ENCODE data around the gene RPS16. TPM values are rescaled to one million over a fixed set of nuclear protein-coding genes. Genes with fewer than 3 reads are reported as not detected.
A peak's percentile ranks its signal among the peaks of the same experiment; 100 is the strongest.

The RPS16 gene
- total and polyA plus RNA-seq, 2 experiments from 2014 or later = 207 to 1,901 TPM

DNA sequence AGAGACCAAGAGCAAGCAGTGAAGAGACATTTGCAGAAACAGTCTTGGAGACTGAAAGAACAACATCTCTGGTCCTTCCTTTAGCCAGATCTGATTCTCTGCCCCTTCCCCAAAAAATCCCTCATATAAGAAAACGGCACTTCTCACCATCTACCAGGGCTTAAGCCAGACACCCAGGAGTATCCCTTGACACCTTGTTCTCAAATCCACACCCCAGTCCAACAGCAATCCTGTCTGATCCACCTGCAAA, 25.0 kb downstream of the RPS16 start:
- Histone ChIP-seq H3K79me2 (replicated peaks; ENCODE audit: insufficient read depth) (peaks cover 38% of the 10 kb centered on the region), H3K36me3 (ENCODE audit: insufficient read depth) (no peaks in the 10 kb centered on the region), H3K4me1 (ENCODE audit: insufficient read depth) (peaks cover 47% of the 10 kb centered on the region), H3K27ac (ENCODE audit: low read depth) (peak overlapping the region; percentile 93), H3K27me3 (ENCODE audit: insufficient read depth) (no peaks in the 10 kb centered on the region), H2AFZ (no peak overlapping the region), H3K4me3 (peak overlapping the region; percentile 99), H4K20me1 (replicated peaks; ENCODE audit: insufficient read depth) (peaks cover 15% of the 10 kb centered on the region; the same call in 1 of the 2 replicates), H3K4me2 (peak overlapping the region; percentile 91), H3K9me2 (ENCODE audit: insufficient read depth) (no peaks in the 10 kb centered on the region), H3F3A (replicated peaks; ENCODE audit: low read depth) (peaks cover 33% of the 10 kb centered on the region)
- H3K9me3 Mint-ChIP-seq = peaks cover 4% of the 10 kb centered on the region; the same call in 2 of the 3 replicates
- H3K36me3 Mint-ChIP-seq (ENCODE audit: low read depth) = peaks cover 32% of the 10 kb centered on the region
- H3K27me3 Mint-ChIP-seq (ENCODE audit: insufficient read depth, low read depth, poor library complexity) = peaks cover 49% of the 10 kb centered on the region
- ATAC-seq = no peak
- DNase-seq (ENCODE audit: low spot score) = no peak
- H3K4me1 Mint-ChIP-seq = peaks cover 54% of the 10 kb centered on the region
- TF ChIP-seq CREB1 (CRISPR knock-in tag; IDR thresholded peaks at IDR 0.05; ENCODE audit: low read depth) (no peak), POLR2AphosphoS5 (IDR thresholded peaks at IDR 0.05; ENCODE audit: low read depth) (no peak), ETS1 (IDR thresholded peaks at IDR 0.05) (no peak), STAT1 (IDR thresholded peaks at IDR 0.05; ENCODE audit: unreplicated experiment) (no peak), EZH2phosphoT487 (IDR thresholded peaks at IDR 0.05; ENCODE audit: unreplicated experiment) (no peak), ZNF331 (CRISPR knock-in tag; IDR thresholded peaks at IDR 0.05; ENCODE audit: low read depth) (no peak), JUNB (IDR thresholded peaks at IDR 0.05; ENCODE audit: unreplicated experiment) (no peak), NANOG (IDR thresholded peaks at IDR 0.05; ENCODE audit: borderline replicate concordance) (no peak), EZH2 (IDR thresholded peaks at IDR 0.05; ENCODE audit: low read depth, unreplicated experiment) (no peak), ZNF114 (CRISPR knock-in tag; IDR thresholded peaks at IDR 0.05) (no peak)
- TF ChIP-seq, protein P1, sequence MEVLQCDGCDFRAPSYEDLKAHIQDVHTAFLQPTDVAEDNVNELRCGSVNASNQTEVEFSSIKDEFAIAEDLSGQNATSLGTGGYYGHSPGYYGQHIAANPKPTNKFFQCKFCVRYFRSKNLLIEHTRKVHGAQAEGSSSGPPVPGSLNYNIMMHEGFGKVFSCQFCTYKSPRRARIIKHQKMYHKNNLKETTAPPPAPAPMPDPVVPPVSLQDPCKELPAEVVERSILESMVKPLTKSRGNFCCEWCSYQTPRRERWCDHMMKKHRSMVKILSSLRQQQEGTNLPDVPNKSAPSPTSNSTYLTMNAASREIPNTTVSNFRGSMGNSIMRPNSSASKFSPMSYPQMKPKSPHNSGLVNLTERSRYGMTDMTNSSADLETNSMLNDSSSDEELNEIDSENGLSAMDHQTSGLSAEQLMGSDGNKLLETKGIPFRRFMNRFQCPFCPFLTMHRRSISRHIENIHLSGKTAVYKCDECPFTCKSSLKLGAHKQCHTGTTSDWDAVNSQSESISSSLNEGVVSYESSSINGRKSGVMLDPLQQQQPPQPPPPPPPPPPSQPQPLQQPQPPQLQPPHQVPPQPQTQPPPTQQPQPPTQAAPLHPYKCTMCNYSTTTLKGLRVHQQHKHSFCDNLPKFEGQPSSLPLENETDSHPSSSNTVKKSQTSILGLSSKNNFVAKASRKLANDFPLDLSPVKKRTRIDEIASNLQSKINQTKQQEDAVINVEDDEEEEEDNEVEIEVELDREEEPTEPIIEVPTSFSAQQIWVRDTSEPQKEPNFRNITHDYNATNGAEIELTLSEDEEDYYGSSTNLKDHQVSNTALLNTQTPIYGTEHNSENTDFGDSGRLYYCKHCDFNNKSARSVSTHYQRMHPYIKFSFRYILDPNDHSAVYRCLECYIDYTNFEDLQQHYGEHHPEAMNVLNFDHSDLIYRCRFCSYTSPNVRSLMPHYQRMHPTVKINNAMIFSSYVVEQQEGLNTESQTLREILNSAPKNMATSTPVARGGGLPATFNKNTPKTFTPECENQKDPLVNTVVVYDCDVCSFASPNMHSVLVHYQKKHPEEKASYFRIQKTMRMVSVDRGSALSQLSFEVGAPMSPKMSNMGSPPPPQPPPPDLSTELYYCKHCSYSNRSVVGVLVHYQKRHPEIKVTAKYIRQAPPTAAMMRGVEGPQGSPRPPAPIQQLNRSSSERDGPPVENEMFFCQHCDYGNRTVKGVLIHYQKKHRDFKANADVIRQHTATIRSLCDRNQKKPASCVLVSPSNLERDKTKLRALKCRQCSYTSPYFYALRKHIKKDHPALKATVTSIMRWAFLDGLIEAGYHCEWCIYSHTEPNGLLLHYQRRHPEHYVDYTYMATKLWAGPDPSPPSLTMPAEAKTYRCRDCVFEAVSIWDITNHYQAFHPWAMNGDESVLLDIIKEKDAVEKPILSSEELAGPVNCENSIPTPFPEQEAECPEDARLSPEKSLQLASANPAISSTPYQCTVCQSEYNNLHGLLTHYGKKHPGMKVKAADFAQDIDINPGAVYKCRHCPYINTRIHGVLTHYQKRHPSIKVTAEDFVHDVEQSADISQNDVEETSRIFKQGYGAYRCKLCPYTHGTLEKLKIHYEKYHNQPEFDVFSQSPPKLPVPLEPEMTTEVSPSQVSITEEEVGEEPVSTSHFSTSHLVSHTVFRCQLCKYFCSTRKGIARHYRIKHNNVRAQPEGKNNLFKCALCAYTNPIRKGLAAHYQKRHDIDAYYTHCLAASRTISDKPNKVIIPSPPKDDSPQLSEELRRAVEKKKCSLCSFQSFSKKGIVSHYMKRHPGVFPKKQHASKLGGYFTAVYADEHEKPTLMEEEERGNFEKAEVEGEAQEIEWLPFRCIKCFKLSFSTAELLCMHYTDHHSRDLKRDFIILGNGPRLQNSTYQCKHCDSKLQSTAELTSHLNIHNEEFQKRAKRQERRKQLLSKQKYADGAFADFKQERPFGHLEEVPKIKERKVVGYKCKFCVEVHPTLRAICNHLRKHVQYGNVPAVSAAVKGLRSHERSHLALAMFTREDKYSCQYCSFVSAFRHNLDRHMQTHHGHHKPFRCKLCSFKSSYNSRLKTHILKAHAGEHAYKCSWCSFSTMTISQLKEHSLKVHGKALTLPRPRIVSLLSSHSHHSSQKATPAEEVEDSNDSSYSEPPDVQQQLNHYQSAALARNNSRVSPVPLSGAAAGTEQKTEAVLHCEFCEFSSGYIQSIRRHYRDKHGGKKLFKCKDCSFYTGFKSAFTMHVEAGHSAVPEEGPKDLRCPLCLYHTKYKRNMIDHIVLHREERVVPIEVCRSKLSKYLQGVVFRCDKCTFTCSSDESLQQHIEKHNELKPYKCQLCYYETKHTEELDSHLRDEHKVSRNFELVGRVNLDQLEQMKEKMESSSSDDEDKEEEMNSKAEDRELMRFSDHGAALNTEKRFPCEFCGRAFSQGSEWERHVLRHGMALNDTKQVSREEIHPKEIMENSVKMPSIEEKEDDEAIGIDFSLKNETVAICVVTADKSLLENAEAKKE (CRISPR knock-in tag; IDR thresholded peaks at IDR 0.05) = no peak
- TF ChIP-seq, protein P2, sequence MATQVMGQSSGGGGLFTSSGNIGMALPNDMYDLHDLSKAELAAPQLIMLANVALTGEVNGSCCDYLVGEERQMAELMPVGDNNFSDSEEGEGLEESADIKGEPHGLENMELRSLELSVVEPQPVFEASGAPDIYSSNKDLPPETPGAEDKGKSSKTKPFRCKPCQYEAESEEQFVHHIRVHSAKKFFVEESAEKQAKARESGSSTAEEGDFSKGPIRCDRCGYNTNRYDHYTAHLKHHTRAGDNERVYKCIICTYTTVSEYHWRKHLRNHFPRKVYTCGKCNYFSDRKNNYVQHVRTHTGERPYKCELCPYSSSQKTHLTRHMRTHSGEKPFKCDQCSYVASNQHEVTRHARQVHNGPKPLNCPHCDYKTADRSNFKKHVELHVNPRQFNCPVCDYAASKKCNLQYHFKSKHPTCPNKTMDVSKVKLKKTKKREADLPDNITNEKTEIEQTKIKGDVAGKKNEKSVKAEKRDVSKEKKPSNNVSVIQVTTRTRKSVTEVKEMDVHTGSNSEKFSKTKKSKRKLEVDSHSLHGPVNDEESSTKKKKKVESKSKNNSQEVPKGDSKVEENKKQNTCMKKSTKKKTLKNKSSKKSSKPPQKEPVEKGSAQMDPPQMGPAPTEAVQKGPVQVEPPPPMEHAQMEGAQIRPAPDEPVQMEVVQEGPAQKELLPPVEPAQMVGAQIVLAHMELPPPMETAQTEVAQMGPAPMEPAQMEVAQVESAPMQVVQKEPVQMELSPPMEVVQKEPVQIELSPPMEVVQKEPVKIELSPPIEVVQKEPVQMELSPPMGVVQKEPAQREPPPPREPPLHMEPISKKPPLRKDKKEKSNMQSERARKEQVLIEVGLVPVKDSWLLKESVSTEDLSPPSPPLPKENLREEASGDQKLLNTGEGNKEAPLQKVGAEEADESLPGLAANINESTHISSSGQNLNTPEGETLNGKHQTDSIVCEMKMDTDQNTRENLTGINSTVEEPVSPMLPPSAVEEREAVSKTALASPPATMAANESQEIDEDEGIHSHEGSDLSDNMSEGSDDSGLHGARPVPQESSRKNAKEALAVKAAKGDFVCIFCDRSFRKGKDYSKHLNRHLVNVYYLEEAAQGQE (IDR thresholded peaks at IDR 0.05; ENCODE audit: unreplicated experiment) = no peak
- TF ChIP-seq, protein P3, sequence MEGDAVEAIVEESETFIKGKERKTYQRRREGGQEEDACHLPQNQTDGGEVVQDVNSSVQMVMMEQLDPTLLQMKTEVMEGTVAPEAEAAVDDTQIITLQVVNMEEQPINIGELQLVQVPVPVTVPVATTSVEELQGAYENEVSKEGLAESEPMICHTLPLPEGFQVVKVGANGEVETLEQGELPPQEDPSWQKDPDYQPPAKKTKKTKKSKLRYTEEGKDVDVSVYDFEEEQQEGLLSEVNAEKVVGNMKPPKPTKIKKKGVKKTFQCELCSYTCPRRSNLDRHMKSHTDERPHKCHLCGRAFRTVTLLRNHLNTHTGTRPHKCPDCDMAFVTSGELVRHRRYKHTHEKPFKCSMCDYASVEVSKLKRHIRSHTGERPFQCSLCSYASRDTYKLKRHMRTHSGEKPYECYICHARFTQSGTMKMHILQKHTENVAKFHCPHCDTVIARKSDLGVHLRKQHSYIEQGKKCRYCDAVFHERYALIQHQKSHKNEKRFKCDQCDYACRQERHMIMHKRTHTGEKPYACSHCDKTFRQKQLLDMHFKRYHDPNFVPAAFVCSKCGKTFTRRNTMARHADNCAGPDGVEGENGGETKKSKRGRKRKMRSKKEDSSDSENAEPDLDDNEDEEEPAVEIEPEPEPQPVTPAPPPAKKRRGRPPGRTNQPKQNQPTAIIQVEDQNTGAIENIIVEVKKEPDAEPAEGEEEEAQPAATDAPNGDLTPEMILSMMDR (conservative IDR thresholded peaks at IDR 0.05; ENCODE audit: low read depth in 2 of 2) = no peak
- H3K4me3 Mint-ChIP-seq = peak overlapping the region; percentile 94
- peak overlapping the region; percentile 96 for H3K27ac Mint-ChIP-seq

All from GM23338 (cell line).